Fibroblast of peridontal ligament (primary cell): Measurements from ENCODE around the gene CD300E.
"Not testable (repeated sequence)": the region's sequence is repeated elsewhere in the genome, so short reads cannot be mapped to it uniquely, and the experiment has no call there.

Experiments
- DNase-seq: peaks from one replicate; pipeline ENCODE4 v3.0.0-alpha.2; 2010; ENCODE audit errors: extremely low read depth

CD300E gene, protein sequence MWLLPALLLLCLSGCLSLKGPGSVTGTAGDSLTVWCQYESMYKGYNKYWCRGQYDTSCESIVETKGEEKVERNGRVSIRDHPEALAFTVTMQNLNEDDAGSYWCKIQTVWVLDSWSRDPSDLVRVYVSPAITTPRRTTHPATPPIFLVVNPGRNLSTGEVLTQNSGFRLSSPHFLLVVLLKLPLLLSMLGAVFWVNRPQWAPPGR

DNA sequence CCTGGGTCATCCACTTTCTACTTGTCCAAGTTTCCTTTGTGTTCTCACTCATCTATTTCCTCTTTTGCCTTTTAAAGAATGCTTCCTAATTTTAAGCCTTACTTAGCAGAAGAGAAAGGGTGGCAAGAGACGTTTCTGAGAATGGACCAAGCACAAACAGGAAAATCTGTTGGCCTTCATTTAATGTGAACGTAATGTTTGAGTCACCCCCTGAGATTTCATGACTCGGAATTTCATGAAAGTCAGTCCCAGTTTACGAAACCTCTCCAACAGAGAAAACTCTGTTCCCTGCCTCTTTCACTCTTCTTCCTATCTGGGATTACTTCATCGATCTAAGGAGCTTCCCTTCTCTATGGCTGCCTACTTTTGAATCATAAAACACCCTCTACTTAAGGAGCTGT lies at the start of gene CD300E:
CD300E (minus strand) TSS at position 46 of the 401 bp plus-strand sequence. CDS start 117 bp downstream, outside the sequence.
- no peak for DNase-seq

DNA sequence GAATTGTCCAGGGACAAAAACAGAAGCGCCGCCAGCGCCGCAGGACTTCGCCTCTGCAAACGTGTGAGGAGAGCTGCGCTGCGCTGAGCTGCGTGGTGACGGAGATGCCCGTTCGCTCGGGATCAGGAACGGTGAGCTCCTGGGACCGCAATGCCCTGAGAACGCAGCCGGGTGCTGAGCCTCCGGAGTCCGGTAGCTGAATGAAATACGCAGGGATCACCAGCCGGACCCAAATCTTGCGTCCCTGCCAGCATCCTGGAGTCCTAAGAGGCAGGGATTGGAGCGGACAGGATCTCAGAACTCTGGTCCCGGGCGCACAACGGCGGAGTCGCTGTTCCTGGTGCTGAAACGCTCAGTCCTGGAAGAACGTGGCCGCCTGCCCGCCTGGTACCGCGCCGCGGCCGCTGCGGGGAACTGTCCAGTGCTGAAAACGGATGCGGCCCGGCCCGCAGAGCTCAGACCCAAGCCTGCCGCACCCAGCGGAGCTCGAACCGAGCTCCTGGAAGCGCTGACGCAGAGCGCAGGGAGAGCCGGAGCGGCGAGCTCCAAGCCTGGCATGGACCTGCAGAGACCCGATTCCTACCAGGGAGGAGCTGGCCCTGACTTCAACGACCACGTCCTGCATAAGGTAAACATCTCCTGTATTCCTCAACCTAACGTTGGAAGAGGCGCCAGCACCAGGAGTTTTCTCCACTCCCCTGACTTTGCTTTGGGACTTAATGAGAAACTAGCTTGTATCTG lies 47.7 kb upstream of the CD300E start:
- DNase-seq = peak; percentile 33

DNA sequence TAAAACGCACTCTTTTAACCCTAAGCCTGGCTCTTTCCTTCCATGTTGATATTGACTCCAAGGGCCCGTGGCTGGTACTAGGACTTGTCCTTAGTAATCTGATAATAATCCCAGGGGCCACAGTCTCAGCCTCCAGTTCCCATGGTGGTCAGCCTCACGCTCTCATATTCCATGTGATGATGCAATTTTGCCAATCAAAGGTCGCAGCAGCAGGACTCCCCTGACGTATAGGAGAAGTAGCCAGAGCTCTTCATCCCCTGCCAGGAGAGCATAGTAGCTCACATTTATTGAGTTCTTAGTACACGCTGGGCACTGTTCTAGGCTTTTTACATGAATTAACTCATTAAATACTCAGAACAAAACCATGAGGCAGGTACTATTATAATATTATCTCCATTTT lies 46.8 kb upstream of the CD300E start:
- no peak for DNase-seq

DNA sequence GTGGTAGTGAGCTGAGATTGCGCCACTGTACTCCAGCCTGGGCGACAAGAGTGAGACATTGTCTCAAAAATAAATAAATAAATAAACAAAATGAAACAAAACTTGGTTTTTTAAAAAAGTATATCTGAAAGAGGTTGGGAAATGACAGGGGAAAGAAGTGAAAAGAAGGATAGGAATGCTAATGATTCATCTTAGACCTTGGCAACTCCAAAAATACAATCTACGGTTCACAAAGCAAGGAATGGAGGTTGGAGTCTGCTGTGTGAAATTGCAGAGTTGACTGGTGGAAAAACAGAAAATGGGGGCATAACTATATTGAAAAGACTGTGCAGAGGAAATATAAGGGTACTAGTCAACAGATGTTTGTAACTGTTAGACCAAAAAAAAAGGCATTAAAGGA lies 40.0 kb upstream of the CD300E start:
- no peak for DNase-seq

DNA sequence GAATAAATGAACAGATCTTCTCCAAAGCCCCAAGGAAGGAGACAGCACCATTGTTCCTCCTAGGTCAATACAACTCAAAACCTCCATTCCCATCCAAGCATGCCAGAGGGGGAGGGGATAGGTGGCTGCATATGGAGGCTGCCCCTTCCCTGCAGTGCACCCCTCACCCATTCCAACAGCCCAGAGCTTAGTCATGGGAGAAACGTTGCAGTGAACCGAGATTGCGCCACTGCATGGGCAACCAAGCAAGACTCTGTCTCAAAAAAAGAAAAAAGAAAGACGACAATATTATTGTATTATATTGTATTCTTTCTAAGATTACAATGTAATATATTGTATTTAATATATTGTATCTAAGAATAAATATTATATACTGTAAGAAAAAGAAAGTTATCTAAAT lies 36.4 kb upstream of the CD300E start:
- DNase-seq = no peak

DNA sequence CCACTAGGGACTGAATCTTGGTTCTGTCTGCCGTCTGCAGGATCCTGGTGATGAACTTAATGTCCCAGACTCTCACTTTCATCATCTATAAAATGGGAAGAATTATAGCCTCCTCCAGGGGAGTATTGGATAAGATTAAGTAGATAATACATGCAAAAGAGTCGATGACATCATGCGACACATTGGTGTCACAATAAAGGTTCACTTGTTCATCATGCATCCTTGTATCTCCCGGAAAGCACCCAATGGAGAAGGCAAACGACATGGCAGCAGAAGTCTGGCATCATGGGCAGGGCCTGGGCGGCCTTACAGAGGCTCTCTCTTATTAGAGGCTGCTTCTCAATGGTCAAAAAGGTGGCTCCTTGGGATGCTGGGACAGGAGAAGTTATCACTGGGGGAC lies 35.1 kb upstream of the CD300E start:
- no peak for DNase-seq

DNA sequence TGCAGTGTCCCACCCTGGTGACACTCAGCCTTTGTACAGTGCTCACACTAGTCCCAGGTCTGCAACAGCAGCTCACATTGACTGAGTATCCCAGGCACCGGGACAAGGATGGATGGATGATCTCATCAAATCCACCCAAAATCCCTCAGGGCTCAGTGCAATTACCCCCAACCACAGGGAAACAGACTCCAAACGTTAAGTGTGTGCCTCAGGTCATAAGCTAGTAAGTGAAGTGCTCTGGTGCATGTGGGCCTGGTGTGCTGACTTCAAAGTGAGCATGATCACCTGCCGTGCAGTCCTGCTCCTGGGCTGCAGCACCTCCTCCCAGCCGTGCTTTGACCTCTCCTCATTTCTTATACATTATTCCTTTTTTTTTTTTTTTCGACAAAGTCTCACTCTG lies 31.2 kb upstream of the CD300E start:
- DNase-seq = no peak

DNA sequence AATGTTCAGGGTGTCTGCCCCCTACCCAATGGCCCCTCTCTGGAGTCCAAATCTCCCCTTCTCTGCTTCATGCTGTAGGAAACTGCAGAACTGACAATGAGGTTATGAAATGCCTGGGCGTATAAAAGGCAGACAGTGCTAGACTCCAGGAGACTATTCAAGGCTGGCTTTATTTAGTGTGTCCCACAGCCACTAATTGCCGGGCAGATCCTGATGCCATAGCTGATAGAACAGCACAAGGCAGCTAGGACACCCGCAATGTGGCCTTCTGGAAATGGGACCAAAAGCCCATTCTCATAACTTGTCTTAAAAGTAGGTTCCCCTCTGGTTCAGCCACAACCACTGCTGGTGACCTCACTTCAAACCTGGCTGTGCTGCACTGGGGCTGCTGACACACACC lies 28.5 kb upstream of the CD300E start:
- DNase-seq = no peak

DNA sequence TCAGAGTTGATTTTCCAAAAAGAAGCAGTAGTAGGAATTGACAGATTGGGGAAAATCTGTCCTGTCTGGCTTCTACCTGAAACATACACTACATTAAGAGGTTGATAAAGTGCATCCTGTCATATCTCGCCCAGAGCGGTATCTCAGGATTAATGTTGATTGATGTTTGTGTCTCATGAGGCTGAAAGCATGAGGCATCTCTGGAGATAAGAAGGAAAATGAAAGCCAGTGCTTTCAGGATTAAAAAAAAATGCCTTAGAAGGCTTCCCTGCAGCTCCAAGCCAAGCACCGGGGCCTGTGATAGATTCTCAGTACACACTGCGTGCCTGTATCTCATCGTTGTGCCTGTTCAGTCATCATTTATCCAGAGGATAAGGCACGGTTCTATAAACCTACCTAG lies 26.4 kb upstream of the CD300E start:
- no peak for DNase-seq

DNA sequence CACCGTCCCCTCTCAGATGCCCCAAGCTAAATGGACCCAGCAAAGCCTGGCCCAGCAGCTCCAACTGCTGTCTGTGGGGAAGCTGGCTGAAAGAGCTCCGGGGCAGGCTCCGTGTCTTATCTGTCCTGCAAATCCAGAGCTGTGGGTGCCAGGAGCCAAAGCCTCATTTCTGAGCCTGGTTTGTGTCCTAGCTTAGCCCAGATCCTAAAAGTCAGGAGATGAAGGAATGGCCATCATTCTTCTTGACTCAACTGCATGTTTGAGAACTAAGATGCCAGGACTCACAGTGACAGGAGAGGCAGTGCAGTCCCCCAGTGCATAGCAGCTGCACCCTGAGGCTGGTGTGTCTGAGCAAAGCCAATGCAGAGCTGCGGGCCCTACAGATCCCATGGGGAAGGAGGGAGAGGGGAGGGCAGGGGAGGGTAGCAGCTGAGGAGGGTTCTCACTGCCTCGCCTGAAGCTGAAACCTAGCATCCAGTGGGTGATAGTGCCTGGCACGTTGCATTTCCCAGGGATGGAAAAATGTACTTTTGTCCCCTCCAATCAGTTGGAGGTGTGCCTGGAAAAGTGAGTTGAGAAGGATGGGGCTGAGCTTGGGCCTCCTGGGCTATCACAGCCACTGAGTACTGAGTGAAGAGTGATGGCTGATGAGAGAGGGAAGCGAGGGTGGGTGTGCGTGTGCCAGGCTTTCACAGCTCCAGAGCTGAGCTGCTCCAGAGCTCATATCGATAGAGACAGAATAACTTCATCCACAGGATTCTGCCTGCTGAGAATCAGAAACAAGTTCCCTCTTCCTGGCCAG lies 24.5 kb upstream of the CD300E start:
- DNase-seq = no peak

DNA sequence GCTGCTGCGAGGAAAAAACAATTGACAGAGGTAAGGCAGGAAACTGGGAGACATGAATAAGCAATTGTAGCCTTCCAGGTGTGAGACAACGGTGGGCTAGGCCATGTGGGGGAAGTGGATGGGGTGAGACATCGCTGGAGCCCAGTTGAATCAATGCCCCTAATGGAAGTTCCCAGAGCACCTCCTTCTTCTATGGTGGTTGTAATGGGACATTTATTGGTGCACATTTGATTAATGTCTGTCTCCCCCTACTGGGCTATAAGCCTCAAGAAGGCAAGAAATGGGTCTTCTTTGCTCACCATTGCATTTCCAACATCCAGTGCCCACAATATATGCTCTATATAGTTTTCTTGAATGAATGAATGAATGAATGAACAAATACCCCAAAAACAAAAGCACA lies 22.7 kb upstream of the CD300E start:
- DNase-seq = no peak

DNA sequence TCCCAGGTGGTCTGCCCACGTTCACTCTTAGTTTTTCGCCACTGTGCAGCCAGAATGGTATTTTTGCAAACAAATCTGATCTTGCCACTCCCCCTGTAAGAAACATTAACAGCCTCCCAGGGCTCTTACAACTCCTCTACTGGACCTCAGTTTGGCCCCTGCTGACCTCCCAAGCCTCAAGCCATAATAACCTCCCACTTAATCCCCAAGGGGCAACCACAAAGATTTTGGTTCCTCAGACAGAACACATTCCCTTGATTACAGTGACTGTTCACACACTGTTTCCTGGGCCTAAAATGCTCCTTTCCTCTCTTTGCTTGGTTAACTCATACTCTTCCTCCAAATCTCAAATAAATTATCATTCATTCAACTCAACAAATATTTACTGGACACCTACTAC lies 21.5 kb upstream of the CD300E start:
- DNase-seq = no peak

DNA sequence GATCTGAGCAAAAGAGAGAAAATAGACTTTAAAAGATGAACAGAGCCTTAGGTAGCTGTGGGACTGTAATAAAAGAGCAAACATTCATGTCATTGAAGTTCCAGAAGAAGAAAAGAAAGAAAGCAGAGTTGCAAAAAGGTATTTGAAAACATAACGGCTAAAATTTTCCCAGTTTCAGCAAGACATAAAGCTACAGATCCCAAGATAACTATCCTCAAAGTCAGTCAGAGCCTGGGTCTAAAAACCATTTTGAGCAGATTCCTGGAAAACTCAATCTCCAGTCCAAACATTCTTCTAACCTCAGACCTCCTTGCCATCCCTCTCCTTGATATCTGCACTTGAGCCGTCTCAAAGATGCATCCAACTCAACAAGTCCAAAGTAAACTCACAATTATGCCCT lies 20.9 kb upstream of the CD300E start:
- no peak for DNase-seq

DNA sequence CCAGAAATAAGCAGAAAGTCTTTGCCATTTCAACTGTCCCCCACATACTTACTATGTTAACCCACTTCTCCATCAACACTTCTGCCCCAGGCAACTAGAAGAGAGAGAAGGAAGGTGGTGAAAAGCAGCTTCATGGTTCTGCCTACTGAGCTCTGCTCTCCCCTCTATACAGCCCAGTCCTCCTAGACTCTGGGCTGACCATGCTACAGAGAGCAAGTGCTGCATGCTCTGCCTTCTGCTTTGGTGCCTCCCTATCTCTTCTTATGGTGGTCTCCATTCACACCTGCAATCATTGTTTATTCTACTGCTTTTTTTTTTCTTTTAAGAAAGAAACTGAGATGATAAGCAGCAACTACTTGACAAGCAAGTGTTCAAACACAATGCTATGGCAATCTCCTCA lies 20.3 kb upstream of the CD300E start:
- DNase-seq = no peak

DNA sequence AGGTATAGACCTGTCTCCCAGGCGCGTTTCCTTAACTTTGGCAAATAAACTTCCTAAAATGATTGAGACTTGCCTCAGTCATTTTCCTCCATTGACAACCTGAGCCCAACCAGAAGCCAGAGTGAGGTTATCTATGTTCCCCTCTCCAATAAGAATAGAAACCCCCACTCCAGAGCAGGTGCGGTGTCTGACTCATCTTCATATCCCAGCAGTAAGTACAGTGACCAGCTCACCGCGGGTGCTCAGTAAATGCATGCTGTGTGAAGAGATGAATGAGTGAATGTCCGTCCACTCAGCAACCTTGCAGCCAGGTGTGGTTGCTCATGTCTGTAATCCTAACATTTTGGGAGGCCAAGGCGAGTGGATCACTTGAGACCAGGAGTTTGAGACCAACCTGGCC lies 19.5 kb upstream of the CD300E start:
- no peak for DNase-seq

DNA sequence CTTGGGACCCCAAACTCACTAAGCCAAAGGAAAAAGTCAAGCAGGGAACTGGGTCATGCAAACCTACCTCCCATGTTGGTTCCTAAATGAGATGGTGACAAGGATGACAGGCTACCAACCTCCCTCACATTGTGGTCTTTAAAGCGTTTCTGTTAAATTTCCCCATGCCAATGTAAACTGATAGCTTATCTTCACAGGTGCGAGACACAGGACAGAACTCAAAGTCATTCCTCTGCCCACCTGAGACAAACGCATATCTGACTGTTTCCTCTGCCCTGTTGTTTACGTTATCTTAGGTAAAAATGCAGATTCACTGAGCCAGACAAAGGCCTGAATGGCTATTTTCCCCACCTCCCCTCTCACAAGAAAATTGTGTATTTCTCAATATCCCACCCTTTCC lies 19.0 kb upstream of the CD300E start:
- no peak for DNase-seq

DNA sequence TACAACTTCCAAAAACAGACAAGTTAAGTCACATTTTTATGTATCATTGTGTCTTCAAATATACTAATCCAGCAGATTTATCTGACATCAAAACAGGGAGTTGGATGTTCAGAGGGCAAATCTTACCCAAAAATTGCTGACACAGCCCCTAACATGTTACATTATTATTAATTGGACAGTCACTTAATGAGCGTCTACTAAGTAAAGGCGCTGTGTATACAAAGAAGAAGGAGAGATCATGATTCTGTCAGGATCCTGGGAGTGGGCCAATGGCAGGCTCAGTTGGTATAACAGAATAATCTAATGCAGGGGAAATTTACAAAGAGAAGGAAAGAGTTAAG lies 18.4 kb upstream of the CD300E start:
- DNase-seq = no peak

DNA sequence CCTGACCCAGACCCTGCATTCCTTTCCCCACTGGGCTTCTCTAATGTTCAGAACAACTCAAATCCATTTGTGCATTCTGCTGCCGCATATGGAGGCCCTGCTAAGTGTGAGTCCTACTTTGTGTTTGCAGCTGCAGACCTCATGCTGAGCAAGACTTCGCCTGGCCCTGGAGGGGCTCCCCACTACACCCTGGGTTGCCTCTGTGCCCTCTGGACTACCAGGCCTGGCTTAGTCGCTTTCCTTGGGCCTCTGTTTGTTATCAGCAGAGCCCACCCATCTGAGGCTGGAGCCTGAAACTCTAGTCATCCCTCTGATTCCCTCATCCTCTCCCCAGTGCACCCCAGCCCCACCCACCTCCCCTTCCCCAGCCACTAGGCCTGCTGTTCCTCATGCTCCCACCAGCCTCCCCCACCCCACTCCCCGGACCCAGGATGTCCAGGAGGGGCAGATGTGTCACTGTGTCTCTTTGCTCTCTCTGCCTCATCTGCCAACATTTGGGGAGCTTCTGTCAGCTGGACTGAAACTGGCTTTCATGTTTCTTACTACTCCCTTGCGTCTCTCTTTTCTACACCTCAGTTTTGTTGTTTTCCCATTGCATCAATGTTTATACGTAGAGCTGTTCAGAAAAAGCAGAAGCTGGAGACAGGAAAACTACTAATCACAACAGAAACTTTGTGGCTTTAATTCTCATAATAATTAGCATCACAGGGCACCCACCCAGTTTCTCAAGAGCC lies 17.9 kb upstream of the CD300E start:
- DNase-seq = no peak

DNA sequence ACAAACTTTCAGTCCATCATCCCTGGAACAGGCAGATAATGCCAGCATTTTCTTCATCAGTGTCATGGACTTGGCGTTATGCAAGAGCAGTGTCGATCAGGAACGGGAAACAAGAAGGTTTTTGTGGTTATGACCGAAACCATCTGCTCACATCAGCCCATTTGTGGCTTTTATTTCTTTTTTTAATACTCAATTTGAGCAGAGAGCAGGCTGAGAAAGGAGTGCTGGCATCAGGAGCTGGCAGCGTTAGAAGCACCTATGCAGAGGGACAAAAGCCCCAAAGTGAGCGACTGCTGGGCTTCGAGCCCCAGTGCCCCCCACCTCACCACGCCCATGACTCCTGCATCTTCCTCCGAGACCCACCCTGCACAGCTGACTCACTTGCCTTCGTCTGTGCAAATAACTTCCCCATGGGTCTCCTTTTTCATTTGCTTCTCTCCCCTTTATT lies 16.2 kb upstream of the CD300E start:
- no peak for DNase-seq

DNA sequence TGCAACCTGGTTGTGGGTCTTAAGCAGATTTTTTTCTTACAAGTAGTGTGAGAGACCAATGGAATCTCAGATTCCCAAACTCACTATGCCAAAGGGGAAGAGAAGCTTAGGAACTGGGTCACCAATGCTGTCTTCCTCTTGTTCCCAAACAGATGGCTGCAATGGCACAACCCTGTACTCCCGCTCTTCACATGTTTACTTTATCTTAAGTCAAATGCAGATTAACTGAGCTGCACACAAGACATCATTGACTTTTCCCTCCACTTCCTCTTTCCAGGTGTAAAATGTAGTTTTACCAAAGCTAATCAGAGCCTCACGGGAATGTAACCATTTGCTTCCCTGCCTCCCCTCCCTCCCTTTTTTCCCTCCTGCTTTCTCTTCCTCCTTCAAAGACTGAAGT lies 14.4 kb upstream of the CD300E start:
- no peak for DNase-seq

DNA sequence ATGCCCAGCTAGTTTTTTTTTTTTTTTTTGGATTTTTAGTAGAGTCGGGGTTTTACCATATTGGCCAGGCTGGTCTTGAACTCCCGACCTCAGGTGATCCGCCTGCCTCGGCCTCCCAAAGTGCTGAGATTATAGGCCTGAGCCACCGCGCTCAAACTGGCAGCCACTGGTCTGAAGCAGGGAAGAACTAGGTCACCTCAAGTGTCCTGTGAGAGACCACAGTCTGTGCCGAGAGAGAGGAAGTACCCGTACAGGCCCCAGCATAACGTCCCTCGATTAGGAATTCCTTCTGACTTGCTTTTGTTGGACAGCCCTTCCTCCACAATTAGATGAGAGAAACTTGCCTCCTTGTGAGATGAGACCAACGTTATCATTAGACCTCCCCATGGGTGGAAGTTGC lies 13.7 kb upstream of the CD300E start:
- no peak for DNase-seq

DNA sequence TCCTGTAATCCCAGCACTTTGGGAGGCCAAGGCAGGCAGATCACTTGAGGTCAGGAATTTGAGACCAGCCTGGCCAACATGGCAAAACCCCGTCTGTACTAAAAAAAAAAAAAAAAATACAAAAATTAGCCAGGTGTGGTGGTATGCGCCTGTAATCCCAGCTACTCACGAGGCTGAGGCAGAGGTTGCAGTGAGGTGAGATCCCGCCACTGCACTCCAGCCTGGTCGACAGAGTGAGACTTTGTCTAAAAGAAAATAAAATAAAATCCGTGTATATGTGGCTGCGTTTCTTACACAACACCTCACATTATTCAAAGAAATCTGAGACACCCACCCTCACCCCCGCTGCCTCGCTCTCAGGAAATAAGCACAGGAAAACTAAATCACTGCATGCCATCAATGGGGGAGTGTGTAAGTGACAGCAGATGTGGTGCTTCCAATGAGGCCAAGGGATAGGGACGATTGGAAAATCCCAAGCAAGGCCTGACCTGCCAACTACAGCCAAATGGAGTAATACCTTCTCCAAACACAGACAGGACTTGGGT lies 13.1 kb upstream of the CD300E start:
- not testable (repeated sequence) for DNase-seq
